NCI-H460 (cell line): ENCODE data around the gene DLGAP1. TPM values are rescaled to one million over a fixed set of nuclear protein-coding genes. Genes with fewer than 3 reads are reported as not detected.
A peak's percentile ranks its signal among the peaks of the same experiment; 100 is the strongest.
"Not testable (repeated sequence)": the region's sequence is repeated elsewhere in the genome, so short reads cannot be mapped to it uniquely, and the experiment has no call there.

ENCODE experiments used
- DNase-seq: peaks from one replicate; pipeline ENCODE4 v3.0.0-alpha.2; 2016; ENCODE audit warnings: low read depth; ENCODE audit errors: extremely low read depth
- total RNA-seq: library from RNA; depleted of rRNA; stranded (reverse); fragments of >200 nt; shearing (Covaris generic); gene quantifications from 2 replicates; pipeline ENCODE4 v1.2.3, GENCODE V29; 2014

DLGAP1 gene
- total RNA-seq, 1 experiment from 2014 or later = 1.8 TPM

DNA sequence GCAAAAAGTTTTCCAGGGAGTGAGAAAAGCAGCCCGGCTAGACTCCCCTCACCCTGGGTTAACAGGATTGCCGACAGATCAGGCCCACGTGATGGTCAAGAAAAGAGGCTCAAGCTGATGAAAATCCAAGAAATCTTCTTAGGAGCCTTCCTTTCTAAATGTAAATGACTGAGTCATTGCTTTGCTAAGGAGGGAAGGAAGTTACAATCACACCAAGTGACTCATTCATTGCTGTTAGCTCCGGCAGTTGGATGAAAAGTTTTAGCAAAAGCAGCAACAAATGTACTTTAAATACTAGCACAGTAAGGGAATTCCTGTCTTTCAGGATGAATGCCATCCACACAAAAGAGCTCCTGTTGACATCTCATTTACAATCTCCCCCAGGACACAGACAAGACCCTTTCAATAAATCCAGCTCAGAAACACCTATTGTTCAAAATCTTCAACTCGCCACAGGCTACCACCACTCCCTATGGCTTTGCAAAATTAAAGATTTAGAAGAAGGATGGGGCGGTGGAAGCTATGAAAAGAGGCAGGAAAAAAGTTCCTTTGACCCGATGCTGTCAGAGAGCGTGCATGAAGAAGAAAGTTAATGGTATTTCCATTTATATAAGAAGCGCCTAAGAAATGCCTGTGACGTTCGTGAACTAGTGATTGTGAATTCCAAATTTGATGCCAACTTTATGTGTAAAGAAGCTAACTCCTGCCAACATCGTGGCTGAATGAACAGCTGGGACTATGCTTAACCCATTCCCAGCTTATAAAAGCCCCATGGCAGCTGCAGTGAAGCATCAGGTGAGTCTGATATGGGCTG is 851.5 kb downstream of the DLGAP1 start:
- peak; percentile 97 for DNase-seq

GRCh38 chr18:3601106-3601755 is 853.9 kb downstream of the DLGAP1 start:
- not testable (repeated sequence) for DNase-seq

DNA sequence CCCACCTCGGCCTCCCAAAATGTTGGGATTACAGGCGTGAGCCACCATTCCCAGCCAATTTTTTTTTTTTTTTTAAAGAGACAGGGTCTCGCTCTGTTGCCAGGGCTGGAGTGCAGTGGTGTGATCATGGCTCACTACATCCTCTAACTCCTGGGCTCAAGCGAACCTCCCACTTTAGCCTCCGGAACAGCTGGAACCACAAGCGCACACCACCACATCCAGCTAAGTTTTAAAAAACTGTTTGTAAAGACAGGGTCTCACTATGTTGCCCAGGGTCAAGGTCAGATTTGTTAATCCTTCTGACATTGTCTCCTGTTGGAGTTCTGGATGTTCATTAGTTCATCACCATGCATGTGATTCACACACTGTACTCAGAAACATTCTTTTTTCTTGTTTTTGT is 855.2 kb downstream of the DLGAP1 start:
- DNase-seq = no peak

DNA sequence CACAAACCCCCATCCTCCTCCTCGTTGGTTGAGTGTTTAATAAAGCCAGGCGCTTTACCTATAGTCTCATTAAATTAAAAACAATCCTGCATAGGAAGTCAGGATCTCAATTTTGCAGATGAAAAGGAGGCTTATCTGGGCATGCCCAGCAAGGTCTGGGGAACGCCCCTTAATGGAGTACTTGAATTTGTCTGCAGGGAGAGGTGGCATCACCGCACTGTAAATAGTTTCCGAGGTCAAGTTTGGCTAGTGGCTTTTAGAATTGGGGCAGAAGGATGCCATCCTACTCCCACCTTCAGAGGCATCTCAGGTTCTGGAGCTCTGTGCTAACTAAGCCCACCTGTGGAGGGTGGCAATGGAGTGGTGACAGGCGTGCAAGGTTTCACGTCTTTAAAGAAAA is 855.9 kb downstream of the DLGAP1 start:
- no peak for DNase-seq

DNA sequence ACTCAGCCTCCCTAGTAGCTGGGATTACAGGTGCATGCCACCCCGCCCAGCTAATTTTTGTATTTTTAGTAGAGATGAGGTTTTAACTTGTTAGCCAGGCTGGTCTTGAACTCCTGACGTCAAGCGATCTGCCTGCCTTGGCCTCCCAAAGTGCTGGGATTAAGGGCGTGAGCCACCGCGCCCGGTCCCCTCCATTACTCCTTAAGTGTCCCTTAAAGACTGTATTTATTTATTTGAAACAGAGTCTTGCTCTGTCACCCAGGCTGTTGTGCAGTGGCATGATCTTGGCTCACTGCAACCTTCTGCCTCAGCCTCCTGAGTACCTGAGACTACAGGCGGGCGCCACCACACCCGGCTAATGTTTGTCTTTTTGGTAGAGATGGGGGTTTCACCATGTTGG is 856.5 kb downstream of the DLGAP1 start:
- DNase-seq = no peak

- DNase-seq = no peak
These were observed 857.4 kb downstream of the DLGAP1 start for GRCh38 chr18:3597409-3598357.

DNA sequence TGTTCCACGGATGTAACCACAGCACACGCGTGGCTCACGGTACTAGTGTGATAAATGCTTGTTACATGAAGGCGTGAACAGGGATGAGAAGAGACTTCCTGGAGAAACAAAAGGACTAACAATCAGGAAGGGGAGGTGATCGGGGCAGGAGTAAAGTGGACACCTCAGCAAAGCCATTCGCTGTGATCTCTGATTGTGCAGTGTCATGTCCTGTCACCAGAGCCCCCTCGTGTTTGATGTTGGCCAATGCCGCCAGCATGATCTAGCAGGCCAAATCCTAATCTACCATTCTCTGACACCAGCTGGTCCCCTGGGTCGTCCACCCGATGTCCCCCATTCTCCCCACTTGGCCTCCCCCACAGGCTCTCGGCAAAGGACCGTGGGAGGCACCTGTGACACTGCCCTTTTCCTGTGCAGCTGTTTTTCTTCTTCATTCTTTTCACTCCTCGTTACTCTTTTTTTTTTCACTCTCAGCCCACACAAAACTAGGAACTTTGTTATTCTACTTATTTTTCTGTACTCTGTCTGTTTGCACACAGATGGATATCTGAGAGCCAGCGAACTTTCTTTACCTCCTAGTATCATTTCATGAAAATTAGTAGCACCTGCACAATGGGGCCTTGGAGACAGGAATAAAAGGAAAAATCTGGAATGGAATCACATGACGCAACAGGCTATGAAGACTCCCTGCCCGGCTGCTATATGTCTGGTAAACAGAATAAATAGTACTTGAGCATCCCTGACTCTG is 858.3 kb downstream of the DLGAP1 start:
- peak; percentile 78 for DNase-seq

DNA sequence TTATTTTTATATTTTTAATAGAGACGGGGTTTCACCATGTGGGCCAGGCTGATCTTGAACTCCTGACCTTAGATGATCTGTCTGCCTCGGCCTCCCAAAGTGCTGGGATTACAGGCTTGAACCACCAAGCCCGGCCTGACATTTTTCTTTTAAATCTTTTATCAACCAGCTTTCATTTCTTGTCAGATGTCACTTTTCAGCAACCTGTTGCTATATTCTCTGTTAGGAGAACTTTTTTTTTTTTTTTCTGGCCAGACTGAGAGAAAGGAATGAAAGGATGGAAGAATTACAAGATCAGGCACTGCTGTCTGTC is 858.8 kb downstream of the DLGAP1 start:
- DNase-seq = no peak

GRCh38 chr18:3595369-3596273 is 859.5 kb downstream of the DLGAP1 start:
- peak; percentile 77 for DNase-seq

- DNase-seq = no peak
These were observed 860.2 kb downstream of the DLGAP1 start for GRCh38 chr18:3594760-3595368.

DNA sequence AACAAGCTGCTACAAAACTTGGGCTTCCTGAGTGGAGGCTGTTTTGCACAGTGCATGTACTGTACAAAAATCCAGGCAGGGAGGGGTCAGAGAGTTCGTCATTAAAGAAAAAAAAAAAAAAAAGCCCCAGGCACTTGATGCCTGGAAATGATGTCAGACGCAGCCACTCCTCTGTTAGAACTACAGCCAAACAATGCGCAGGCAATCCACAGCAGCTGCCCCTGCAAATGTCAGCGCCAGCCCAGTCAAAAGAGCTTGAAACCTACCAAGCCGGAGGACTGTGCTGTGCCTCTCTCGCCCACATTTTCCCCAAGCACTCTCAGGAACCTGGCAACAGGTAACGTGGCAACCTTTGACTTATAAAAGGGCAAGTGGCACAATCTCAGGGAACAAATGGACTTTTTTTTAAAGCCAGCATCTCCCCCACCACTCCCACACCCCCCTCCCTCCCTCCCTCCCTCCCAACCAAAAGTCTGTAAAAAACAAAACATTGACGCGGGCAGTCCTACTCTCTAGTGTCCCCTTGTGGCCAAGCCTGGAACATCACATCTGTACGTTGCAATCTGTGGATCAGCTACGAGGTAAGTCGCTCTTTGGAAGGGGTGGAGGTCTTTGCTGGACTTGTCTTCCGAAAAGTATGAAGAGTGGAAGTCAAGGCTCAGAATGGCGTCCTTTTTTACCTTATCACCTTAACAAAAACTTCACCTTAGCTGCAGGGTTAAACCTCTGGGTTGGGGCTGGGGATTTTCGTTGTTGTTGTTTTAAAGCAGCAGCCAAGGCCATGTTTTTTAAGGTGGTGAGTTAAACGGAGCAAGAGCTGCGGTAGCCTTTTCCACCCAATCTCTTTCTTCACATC is 861.0 kb downstream of the DLGAP1 start:
- DNase-seq = peak; percentile 93

GRCh38 chr18:3593381-3593903 is 861.7 kb downstream of the DLGAP1 start:
- DNase-seq = no peak

GRCh38 chr18:3592864-3593263 is 862.2 kb downstream of the DLGAP1 start:
- no peak for DNase-seq

DNA sequence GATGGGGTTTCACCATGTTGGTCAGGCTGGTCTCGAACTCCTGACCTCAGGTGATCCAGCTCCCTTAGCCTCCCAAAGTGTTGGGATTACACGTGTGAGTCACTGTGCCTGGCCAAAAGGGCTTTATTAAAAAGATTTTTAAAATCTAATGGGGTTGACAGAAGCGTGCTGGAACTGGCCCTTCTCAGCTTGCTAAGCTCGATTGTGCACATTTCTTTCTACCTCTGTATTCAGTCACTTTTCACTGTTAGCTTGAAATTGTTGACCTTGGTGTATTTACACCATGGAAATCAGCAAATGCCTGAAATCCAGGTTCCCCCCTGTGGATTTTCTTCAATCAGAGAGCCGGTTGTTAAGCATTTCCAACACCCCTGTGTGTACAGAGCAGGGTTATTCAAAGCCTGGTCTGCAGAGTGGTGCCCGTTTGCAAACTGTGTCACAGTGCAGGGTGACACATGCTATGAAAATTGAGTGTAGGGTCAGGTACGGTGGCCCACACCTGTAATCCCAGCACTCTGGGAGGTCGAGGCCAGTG is 864.9 kb downstream of the DLGAP1 start:
- DNase-seq = no peak

GRCh38 chr18:3585656-3586509 is 869.2 kb downstream of the DLGAP1 start:
- peak; percentile 81 for DNase-seq

- DNase-seq = no peak
These were observed 870.1 kb downstream of the DLGAP1 start for GRCh38 chr18:3584897-3585460.
